B cell (primary cell): ENCODE results near the gene RBP2. TPM values are rescaled to one million over a fixed set of nuclear protein-coding genes. Genes with fewer than 3 reads are reported as not detected.

Source experiments
- ATAC-seq: fragments of 200-7000 bp; cut with Tn5 transposase; one replicate; pipeline ENCODE4 v1.10.0; 2021; ENCODE audit warnings: low read depth, mild to moderate bottlenecking, moderate number of reproducible peaks, moderate library complexity
- CTCF ChIA-PET: fragments of 350-600 bp; sonication (Branson Sonifier 250); formaldehyde crosslinking; loops from one replicate; lab custom pipeline; 2021; ENCODE audit warnings: antibody characterized with exemption, inconsistent platforms; lab: Charles Lee
- POLR2A ChIA-PET: fragments of 350-600 bp; sonication (Branson Sonifier 250); formaldehyde crosslinking; loops from one replicate; lab custom pipeline; 2021; ENCODE audit warnings: antibody characterized with exemption; lab: Charles Lee
- DNase-seq: peaks from one replicate; pipeline ENCODE4 v3.0.0; 2013
- H2AFZ ChIP-seq: 2 replicates; pipeline ENCODE4 v1.6.1; 2012; ENCODE audit warnings: mild to moderate bottlenecking, low read depth, low read length; ENCODE audit not compliant: insufficient read depth, poor library complexity, severe bottlenecking
- H3K27ac ChIP-seq, 2 donors: 1 replicate in 1 of 2; 2 replicates in 1 of 2; pipeline ENCODE4 v1.5.1; 2012 to 2013; ENCODE audit warnings: low read length in 2 of 2, mild to moderate bottlenecking in 2 of 2, moderate library complexity in 1 of 2
- H3K27me3 ChIP-seq, 4 experiments: fragments of 200-600 bp in 1 of 4; sonication (generic) in 1 of 4; replicated peaks in 1 of 4; 1 replicate in 2 of 4; 2 replicates in 2 of 4; pipeline versions ENCODE4 v1.6.1 to v1.7.0; 2013 to 2016; ENCODE audit warnings: low read length in 3 of 4, mild to moderate bottlenecking in 2 of 4, mixed read lengths in 1 of 4, moderate library complexity in 1 of 4; ENCODE audit not compliant: insufficient read depth in 4 of 4, control insufficient read depth in 3 of 4; ENCODE audit errors: control extremely low read depth in 1 of 4
- H3K36me3 ChIP-seq, 2 experiments: replicated peaks in 1 of 2; 1 replicate in 1 of 2; 2 replicates in 1 of 2; pipeline versions ENCODE4 v1.6.1 to v1.7.1; 2013; ENCODE audit warnings: low read length in 1 of 2; ENCODE audit not compliant: insufficient read depth in 2 of 2, control insufficient read depth in 1 of 2; ENCODE audit errors: control extremely low read depth in 1 of 2, extremely low read depth in 1 of 2
- H3K4me1 ChIP-seq, 2 donors: fragments of 200-600 bp in 1 of 2; sonication (generic) in 1 of 2; 1 replicate in 1 of 2; 2 replicates in 1 of 2; pipeline versions ENCODE4 v1.5.1 to v1.6.1; 2013 to 2017; ENCODE audit warnings: low read length in 2 of 2; ENCODE audit not compliant: control insufficient read depth in 2 of 2, insufficient read depth in 2 of 2
- H3K4me2 ChIP-seq: replicated peaks from 2 replicates; pipeline ENCODE3; 2012; ENCODE audit warnings: mild to moderate bottlenecking, low read depth, low read length; ENCODE audit not compliant: poor library complexity, severe bottlenecking
- H3K4me3 ChIP-seq, 5 experiments: fragments of 200-600 bp in 1 of 5; sonication (generic) in 1 of 5; 1 replicate in 3 of 5; 2 replicates in 2 of 5; pipeline versions ENCODE4 v1.5.1 to v1.7.0; 2011 to 2016; ENCODE audit warnings: low read length in 4 of 5, mild to moderate bottlenecking in 4 of 5, low read depth in 2 of 5, control low read depth in 1 of 5, moderate library complexity in 1 of 5; ENCODE audit not compliant: insufficient read depth in 1 of 5; ENCODE audit errors: control extremely low read depth in 1 of 5, extremely low read depth in 1 of 5
- H3K79me2 ChIP-seq: fragments of 200-600 bp; sonication (generic); one replicate; pipeline ENCODE4 v1.6.0; 2016; ENCODE audit warnings: low read length; ENCODE audit not compliant: control insufficient read depth, insufficient read depth
- H3K9ac ChIP-seq: fragments of 200-600 bp; sonication (generic); 2 replicates; pipeline ENCODE4 v1.6.1; 2017; ENCODE audit warnings: mild to moderate bottlenecking, low read length, moderate library complexity
- H3K9me3 ChIP-seq, 3 donors: one replicate each; pipeline versions ENCODE4 v1.6.1 to v1.7.1; 2013; ENCODE audit warnings: low read length in 2 of 3; ENCODE audit not compliant: control insufficient read depth in 2 of 3, insufficient read depth in 1 of 3; ENCODE audit errors: control extremely low read depth in 1 of 3
- H4K20me1 ChIP-seq: 2 replicates; pipeline ENCODE4 v1.6.0; 2012; ENCODE audit warnings: mild to moderate bottlenecking, low read length; ENCODE audit not compliant: insufficient read depth, control insufficient read depth, poor library complexity, severe bottlenecking
- H3K27ac Mint-ChIP-seq: one replicate; pipeline ENCODE4 v1.8.0; 2021; ENCODE audit warnings: mixed read lengths
- H3K27me3 Mint-ChIP-seq: one replicate; pipeline ENCODE4 v1.8.0; 2021; ENCODE audit warnings: mixed read lengths
- H3K4me1 Mint-ChIP-seq: one replicate; pipeline ENCODE4 v1.8.0; 2021; ENCODE audit warnings: mixed read lengths
- H3K4me3 Mint-ChIP-seq: one replicate; pipeline ENCODE4 v1.8.0; 2021; ENCODE audit warnings: mixed read lengths
- H3K9me3 Mint-ChIP-seq: one replicate; pipeline ENCODE4 v1.8.0; 2022; ENCODE audit warnings: mixed read lengths; ENCODE audit not compliant: insufficient read depth
- EZH2 ChIP-seq: IDR thresholded peaks from 2 replicates; pipeline ENCODE4 v1.6.1; 2012; ENCODE audit warnings: borderline replicate concordance, low read depth, mild to moderate bottlenecking, moderate library complexity, low read length; ENCODE audit not compliant: insufficient read depth, poor library complexity, severe bottlenecking
- WGBS: methylation state at CpG from one replicate; pipeline ENCODE4 v1.1.5; 2013; ENCODE audit warnings: missing lambda C conversion rate; ENCODE audit not compliant: insufficient coverage; 5-methylcytosine and 5-hydroxymethylcytosine counted together
- intact Hi-C: fragments of 100-400 bp; cut with micrococcal nuclease; formaldehyde crosslinking; loops from one replicate; pipeline ENCODE4 v1.10.0; 2022
- polyA plus RNA-seq: library from polyadenylated mRNA; depleted of rRNA; stranded (reverse); fragments of >200 nt; gene quantifications from 2 replicates; pipeline ENCODE4 v1.2.3, GENCODE V29; 2012
- total RNA-seq, 2 donors: library from RNA; stranded (reverse); fragments of 120-200 nt in 1 of 2; gene quantifications; 1 replicate in 1 of 2; 2 replicates in 1 of 2; pipeline versions ENCODE4 v1.2.3 to v1.2.4, GENCODE V29; 2013 to 2022
- TF ChIP-seq, protein P1 (sequence below): fragments of 200-600 bp; IDR thresholded peaks from one replicate; pipeline ENCODE4 v1.8.0; 2022; ENCODE audit warnings: antibody characterized with exemption, mild to moderate bottlenecking

RBP2 gene
- total and polyA plus RNA-seq, 2 donors (not counting 1 experiment from before 2014, with no cell fraction given) = not detected

DNA sequence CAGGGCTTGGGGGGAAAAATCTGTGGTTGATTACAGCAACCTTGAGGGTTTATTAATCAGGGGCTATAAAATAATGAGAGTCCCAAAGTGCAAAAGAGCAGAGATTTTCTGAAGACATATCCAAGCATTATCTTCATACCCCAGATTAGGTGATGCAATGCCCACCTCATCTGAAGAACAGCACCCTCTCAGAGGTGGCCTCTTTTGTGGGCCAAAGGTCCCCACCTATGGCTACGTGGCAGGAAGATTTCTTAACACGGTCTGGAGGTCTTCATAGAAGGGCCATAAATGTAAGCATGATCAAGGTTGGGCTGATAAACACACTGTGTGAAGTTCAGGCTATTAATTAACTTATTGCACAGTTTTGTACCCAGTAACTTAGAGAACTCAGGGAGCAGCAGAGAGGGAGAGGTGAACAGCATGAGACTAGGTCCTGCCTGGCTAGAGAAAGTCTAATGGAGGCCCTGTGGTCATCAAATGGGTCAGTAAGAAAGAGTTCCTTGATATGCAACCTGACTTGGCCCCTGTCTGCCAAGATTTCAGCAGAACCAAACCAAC, 29.6 kb upstream of the RBP2 start:
- no peaks in the 10 kb centered on the region for H3K27me3 ChIP-seq
- no peak overlapping the region for H3K9ac ChIP-seq
- H3K79me2 ChIP-seq = no peaks in the 10 kb centered on the region
- H3K9me3 ChIP-seq = no peaks in the 10 kb centered on the region
- POLR2A ChIA-PET = no interaction called here
- no peaks in the 10 kb centered on the region for H3K36me3 ChIP-seq
- no peaks in the 10 kb centered on the region for H4K20me1 ChIP-seq
- DNase-seq = no peak
- no peak overlapping the region for H3K4me2 ChIP-seq
- CTCF ChIA-PET = no interaction called here
- no peak for TF ChIP-seq EZH2
- TF ChIP-seq, protein P1, sequence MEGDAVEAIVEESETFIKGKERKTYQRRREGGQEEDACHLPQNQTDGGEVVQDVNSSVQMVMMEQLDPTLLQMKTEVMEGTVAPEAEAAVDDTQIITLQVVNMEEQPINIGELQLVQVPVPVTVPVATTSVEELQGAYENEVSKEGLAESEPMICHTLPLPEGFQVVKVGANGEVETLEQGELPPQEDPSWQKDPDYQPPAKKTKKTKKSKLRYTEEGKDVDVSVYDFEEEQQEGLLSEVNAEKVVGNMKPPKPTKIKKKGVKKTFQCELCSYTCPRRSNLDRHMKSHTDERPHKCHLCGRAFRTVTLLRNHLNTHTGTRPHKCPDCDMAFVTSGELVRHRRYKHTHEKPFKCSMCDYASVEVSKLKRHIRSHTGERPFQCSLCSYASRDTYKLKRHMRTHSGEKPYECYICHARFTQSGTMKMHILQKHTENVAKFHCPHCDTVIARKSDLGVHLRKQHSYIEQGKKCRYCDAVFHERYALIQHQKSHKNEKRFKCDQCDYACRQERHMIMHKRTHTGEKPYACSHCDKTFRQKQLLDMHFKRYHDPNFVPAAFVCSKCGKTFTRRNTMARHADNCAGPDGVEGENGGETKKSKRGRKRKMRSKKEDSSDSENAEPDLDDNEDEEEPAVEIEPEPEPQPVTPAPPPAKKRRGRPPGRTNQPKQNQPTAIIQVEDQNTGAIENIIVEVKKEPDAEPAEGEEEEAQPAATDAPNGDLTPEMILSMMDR = no peak
- Mint-ChIP-seq H3K27ac (no peak overlapping the region), H3K4me1 (peaks cover 4% of the 10 kb centered on the region), H3K4me3 (no peak overlapping the region), H3K27me3 (no peaks in the 10 kb centered on the region), H3K9me3 (no peaks in the 10 kb centered on the region)
- no peak overlapping the region for H3K4me3 ChIP-seq
- no peaks in the 10 kb centered on the region for H3K4me1 ChIP-seq
- no peak for ATAC-seq
- intact Hi-C loops = no loop called here
- no peak overlapping the region for H2AFZ ChIP-seq
- WGBS = 82% methylated on average over 2 of the region's 2 CpGs
- no peak overlapping the region for H3K27ac ChIP-seq

DNA sequence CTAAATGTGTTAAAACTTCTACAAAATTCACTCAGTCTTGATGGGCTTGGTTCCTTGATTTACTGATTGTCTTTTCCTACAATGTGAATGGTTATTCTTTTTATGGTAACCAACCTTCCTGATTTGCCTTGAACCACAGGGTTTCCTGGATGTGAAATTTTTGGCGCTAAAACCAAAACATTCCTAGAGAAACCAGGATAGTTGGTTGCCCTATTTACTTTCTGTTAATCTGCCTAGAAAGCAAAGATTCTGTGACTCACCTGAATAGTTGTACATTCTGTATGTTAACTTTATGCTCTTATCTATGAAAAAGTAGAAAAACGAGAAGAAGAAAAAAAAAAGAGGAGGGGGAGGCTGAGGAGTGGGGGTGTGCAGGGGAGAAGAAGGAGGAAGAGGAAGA, 23.2 kb upstream of the RBP2 start:
- no peak overlapping the region for H3K27ac ChIP-seq
- no peaks in the 10 kb centered on the region for H3K4me1 ChIP-seq
- intact Hi-C loops = no loop called here
- H3K4me3 ChIP-seq = no peak overlapping the region
- POLR2A ChIA-PET = no interaction called here
- H3K4me3 Mint-ChIP-seq = no peak overlapping the region
- no peaks in the 10 kb centered on the region for H3K36me3 ChIP-seq
- no peak overlapping the region for H3K27ac Mint-ChIP-seq
- H3K9me3 ChIP-seq = peaks cover 0 to 8% (median 5%) of the 10 kb centered on the region in 3 donors
- no peak overlapping the region for H3K4me2 ChIP-seq
- H2AFZ ChIP-seq = no peak overlapping the region
- CTCF ChIA-PET = no interaction called here
- ATAC-seq = no peak
- no peaks in the 10 kb centered on the region for H4K20me1 ChIP-seq
- DNase-seq = no peak
- no peaks in the 10 kb centered on the region for H3K27me3 ChIP-seq
- TF ChIP-seq EZH2 = no peak
- TF ChIP-seq, protein P1 = no peak
- peaks cover 4% of the 10 kb centered on the region for H3K4me1 Mint-ChIP-seq
- H3K9ac ChIP-seq = no peak overlapping the region
- peaks cover 4% of the 10 kb centered on the region for H3K27me3 Mint-ChIP-seq
- no peaks in the 10 kb centered on the region for H3K79me2 ChIP-seq
- H3K9me3 Mint-ChIP-seq = peaks cover 3% of the 10 kb centered on the region
- WGBS = no CpG with 5 or more reads among the region's 2 CpGs
